ENCODE data around the gene CCNB2. TPM values are rescaled to one million over a fixed set of nuclear protein-coding genes. Genes with fewer than 3 reads are reported as not detected.
"Not testable (repeated sequence)": the region's sequence is repeated elsewhere in the genome, so short reads cannot be mapped to it uniquely, and the experiment has no call there.

Gene CCNB2
- polyA plus RNA-seq, 6 donors from 2014 or later: 0.13 to 0.60 (median 0.30) TPM; not detected in 2

GRCh38 chr15:59160880-59161593, 56.1 kb downstream of the CCNB2 start:
- no peak overlapping the region for H3K4me3 Mint-ChIP-seq
- no peaks in the 10 kb centered on the region for H3K9me3 Mint-ChIP-seq
- DNase-seq (no peak), ATAC-seq (ENCODE audit: low read depth in 2 of 2) (peak in 1 of 2 donors; percentile 40)
- H3K27ac Mint-ChIP-seq: peak overlapping the region in 2 of 6 donors; percentile 50 to 56
- peaks cover 15 to 20% of the 10 kb centered on the region in 2 donors for H3K36me3 Mint-ChIP-seq
- H3K27me3 Mint-ChIP-seq: no peaks in the 10 kb centered on the region
- H3K4me1 Mint-ChIP-seq: peaks cover 0 to 2% (median 0%) of the 10 kb centered on the region in 3 donors

- not testable (repeated sequence) for H3K4me1 Mint-ChIP-seq; H3K27me3 Mint-ChIP-seq; H3K9me3 Mint-ChIP-seq; DNase-seq; H3K27ac Mint-ChIP-seq; H3K4me3 Mint-ChIP-seq; ATAC-seq (ENCODE audit: low read depth in 2 of 2)
- H3K36me3 Mint-ChIP-seq: peaks cover 19% of the 10 kb centered on the region in 2 donors
These were observed 57.1 kb downstream of the CCNB2 start for GRCh38 chr15:59162080-59162479.

GRCh38 chr15:59165726-59166125, 60.8 kb downstream of the CCNB2 start:
- ATAC-seq (ENCODE audit: low read depth in 2 of 2) (no peak), DNase-seq (no peak)
- Mint-ChIP-seq H3K36me3 (peaks cover 13% of the 10 kb centered on the region in 2 donors), H3K4me3 (no peak overlapping the region), H3K27me3 (no peaks in the 10 kb centered on the region), H3K27ac (peak overlapping the region in 1 of 6 donors; percentile 23), H3K9me3 (no peaks in the 10 kb centered on the region), H3K4me1 (peaks cover 0 to 2% (median 2%) of the 10 kb centered on the region in 3 donors)

DNA sequence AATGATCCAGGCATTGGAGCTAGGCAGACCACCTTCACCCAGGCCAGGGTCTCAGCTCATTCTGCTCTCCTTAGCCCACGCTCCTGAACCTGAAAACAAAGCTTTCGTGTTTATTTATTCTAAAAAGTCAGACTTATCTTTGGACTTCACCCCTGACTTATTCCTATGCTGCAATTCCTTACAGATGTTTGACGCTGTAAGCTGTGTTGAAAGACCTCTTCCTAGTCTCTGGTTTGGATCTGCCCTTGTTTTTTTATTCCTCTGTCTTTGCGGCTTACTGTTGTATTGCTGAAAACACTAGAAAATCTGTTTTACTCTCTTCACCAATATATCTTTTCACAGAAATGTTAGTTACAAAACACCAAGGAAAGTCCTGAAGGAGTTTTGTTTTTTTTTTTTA, 61.2 kb downstream of the CCNB2 start:
- peaks cover 0 to 2% (median 2%) of the 10 kb centered on the region in 3 donors for H3K4me1 Mint-ChIP-seq
- no peaks in the 10 kb centered on the region for H3K9me3 Mint-ChIP-seq
- H3K4me3 Mint-ChIP-seq: no peak overlapping the region
- peaks cover 13% of the 10 kb centered on the region in 2 donors for H3K36me3 Mint-ChIP-seq
- no peak for ATAC-seq (ENCODE audit: low read depth in 2 of 2)
- no peak for DNase-seq
- H3K27me3 Mint-ChIP-seq: no peaks in the 10 kb centered on the region
- peak overlapping the region in 2 of 6 donors; percentile 23 to 95 for H3K27ac Mint-ChIP-seq

DNA sequence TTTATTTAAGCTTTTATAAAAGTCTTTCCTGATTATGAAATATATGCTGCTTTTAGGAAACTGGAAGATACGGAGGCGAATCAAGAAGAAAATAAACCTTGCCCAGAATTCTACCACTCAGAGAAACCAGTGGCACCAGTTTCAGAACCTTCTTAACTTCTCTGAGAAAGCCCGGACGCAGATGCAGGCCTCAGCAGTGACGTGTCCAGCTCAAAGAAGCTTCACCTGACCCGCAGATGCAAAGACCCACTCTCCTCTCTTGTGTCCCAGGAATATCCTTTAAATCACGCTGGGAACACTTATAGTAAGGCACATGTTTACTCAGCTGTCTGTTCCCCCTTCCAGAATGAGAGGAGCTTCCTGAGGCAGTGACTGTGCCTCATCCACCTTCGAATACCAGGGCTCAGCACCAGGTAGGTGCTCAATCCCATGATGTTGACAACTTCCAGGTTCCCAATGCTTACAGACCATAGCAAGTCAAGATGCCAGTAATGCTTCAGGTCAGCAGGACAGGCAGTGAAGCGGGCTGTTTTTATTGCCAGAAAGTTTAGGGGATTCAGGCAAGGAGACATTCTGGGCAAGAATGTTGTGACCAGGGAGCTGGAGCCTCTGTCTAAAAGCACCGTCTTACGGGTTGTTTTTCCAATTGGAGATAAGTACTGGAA, 61.8 kb downstream of the CCNB2 start:
- Mint-ChIP-seq H3K36me3 (peaks cover 13% of the 10 kb centered on the region in 2 donors), H3K27me3 (no peaks in the 10 kb centered on the region), H3K27ac (peak overlapping the region in 2 of 6 donors; percentile 17 to 23), H3K4me1 (peaks cover 0 to 2% (median 2%) of the 10 kb centered on the region in 3 donors), H3K4me3 (no peak overlapping the region), H3K9me3 (no peaks in the 10 kb centered on the region)
- DNase-seq (no peak), ATAC-seq (ENCODE audit: low read depth in 2 of 2) (no peak)

GRCh38 chr15:59168536-59168935, 63.6 kb downstream of the CCNB2 start:
- H3K36me3 Mint-ChIP-seq: peaks cover 10 to 15% of the 10 kb centered on the region in 2 donors
- H3K9me3 Mint-ChIP-seq: peaks cover 0 to 2% (median under 1%) of the 10 kb centered on the region in 7 donors
- no peak overlapping the region for H3K4me3 Mint-ChIP-seq
- H3K4me1 Mint-ChIP-seq: peaks cover 0 to 2% (median 2%) of the 10 kb centered on the region in 3 donors
- ATAC-seq (ENCODE audit: low read depth in 2 of 2): no peak
- no peaks in the 10 kb centered on the region for H3K27me3 Mint-ChIP-seq
- no peak overlapping the region for H3K27ac Mint-ChIP-seq
- no peak for DNase-seq

- H3K27me3 Mint-ChIP-seq: no peaks in the 10 kb centered on the region
- no peak overlapping the region for H3K4me3 Mint-ChIP-seq
- ATAC-seq (ENCODE audit: low read depth in 2 of 2) (no peak), DNase-seq (no peak)
- H3K9me3 Mint-ChIP-seq: peaks cover 0 to 8% (median 3%) of the 10 kb centered on the region in 7 donors
- H3K36me3 Mint-ChIP-seq: peaks cover 17 to 22% of the 10 kb centered on the region in 2 donors
- H3K27ac Mint-ChIP-seq: peak overlapping the region in 1 of 6 donors; percentile 74
- H3K4me1 Mint-ChIP-seq: peaks cover 0 to 2% (median 2%) of the 10 kb centered on the region in 3 donors
These were observed 64.3 kb downstream of the CCNB2 start for GRCh38 chr15:59169251-59169708.

DNA sequence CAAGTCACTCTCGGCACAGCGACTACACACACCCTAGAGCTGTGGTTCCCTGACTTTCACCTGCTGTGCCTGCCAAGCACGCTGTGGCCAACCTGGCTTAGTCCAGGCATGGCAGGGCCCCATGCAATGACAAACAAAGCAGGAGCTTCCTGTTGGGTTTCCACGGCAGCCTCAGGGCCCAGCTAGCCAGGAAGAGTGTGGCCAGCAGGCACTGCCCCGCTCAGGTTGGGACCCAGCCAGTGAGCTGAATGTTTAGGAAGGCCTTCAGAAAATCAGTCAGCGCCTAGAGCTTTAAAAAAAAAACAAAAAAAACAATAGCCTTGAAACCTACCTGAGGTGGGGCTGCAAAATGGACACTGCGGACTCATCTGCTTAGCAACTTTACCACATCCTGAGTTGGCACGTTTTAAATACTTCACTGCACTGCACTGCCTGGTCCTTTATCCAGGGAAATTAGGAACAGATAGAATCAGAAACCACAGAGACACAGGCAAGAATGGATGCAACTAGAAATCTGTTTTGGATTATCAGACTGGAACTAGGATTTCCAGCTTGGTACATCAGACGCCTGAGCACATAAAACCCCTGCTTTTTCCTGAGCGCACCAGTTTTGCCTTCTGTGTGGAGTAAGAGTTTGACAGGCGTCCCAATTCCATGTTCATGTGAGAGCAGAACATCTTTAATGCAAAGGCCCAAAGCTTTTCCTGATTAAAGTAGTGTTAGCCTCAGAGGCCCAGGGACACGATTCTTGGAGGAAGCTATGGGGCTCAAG, 65.5 kb downstream of the CCNB2 start:
- Mint-ChIP-seq H3K9me3 (peaks cover 0 to 8% (median 3%) of the 10 kb centered on the region in 7 donors), H3K36me3 (peaks cover 11 to 28% of the 10 kb centered on the region in 2 donors), H3K27ac (peak overlapping the region in 2 of 6 donors; percentile 11 to 38), H3K4me3 (no peak overlapping the region), H3K4me1 (peaks cover 0 to 2% (median 0%) of the 10 kb centered on the region in 3 donors), H3K27me3 (no peaks in the 10 kb centered on the region)
- DNase-seq (no peak), ATAC-seq (ENCODE audit: low read depth in 2 of 2) (no peak)

DNA sequence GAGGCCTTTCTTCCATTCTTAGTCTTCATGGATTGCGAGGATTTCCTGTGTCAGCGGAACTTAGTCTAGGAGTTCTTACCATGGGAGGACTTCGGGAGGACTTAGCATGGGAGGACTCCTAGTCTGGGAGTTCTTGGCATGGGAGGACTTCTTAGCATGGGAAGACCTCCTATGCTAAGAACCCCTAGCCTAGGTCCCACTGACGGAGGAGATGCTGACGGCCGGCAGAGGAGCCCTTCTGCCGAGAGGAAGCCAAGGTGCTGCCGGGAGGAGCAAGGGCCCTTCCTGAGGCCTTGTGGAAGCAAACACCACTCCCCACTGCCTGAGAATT, 66.1 kb downstream of the CCNB2 start:
- H3K27me3 Mint-ChIP-seq: no peaks in the 10 kb centered on the region
- DNase-seq: no peak
- peaks cover 0 to 8% (median 3%) of the 10 kb centered on the region in 7 donors for H3K9me3 Mint-ChIP-seq
- ATAC-seq (ENCODE audit: low read depth in 2 of 2): no peak
- no peak overlapping the region for H3K4me3 Mint-ChIP-seq
- H3K36me3 Mint-ChIP-seq: peaks cover 11 to 26% of the 10 kb centered on the region in 2 donors
- H3K4me1 Mint-ChIP-seq: peaks cover 0 to 2% (median 0%) of the 10 kb centered on the region in 3 donors
- no peak overlapping the region for H3K27ac Mint-ChIP-seq

GRCh38 chr15:59172289-59172901, 67.4 kb downstream of the CCNB2 start:
- H3K27ac Mint-ChIP-seq: no peak overlapping the region
- H3K9me3 Mint-ChIP-seq: peaks cover 0 to 8% (median 3%) of the 10 kb centered on the region in 7 donors
- peak overlapping the region in 1 of 8 donors; percentile 10 for H3K4me3 Mint-ChIP-seq
- peaks cover 0 to 3% (median under 1%) of the 10 kb centered on the region in 3 donors for H3K4me1 Mint-ChIP-seq
- peaks cover 11 to 28% of the 10 kb centered on the region in 2 donors for H3K36me3 Mint-ChIP-seq
- H3K27me3 Mint-ChIP-seq: no peaks in the 10 kb centered on the region
- DNase-seq (no peak), ATAC-seq (ENCODE audit: low read depth in 2 of 2) (no peak)

GRCh38 chr15:59173194-59173593, 68.2 kb downstream of the CCNB2 start:
- Mint-ChIP-seq H3K36me3 (peaks cover 19 to 35% of the 10 kb centered on the region in 2 donors), H3K27ac (no peak overlapping the region)

DNA sequence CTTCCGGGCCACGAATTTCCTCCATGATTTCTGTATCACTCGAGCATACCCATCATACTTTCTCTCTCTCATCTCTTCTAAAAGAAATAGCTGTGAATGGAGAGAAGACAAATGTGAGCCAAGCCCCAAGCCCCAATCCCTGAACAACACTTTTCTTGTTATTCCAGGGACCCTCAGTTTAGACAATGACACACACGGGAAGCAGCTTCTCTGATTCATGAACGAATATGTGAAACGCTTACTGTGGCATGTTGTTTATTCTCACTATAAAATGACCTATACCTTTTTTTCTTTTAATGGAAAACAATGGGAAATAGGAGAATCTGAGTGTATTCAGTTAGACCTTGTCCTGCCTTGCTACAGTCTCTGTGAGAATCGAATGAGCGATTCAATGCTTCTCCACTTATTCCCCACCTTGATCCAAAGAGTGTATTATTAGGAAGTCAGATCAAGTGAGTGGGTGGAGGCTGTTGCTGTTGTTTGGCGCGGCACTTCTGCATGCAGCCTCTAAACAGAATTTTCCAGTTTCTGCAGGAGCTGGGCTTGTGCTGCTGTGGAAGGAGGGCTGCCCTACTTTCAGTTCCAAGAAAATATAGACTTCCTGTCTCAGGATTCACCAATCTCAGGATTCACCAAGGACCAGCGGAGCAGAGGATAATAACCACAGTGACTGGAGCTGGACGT, 69.3 kb downstream of the CCNB2 start:
- Mint-ChIP-seq H3K36me3 (peaks cover 28 to 43% of the 10 kb centered on the region in 2 donors), H3K4me3 (no peak overlapping the region), H3K4me1 (peaks cover 0 to 5% (median 5%) of the 10 kb centered on the region in 3 donors)

More at GRCh38 chr15:59173194-59173593, 68.2 kb downstream of the CCNB2 start:
- ATAC-seq (ENCODE audit: low read depth in 2 of 2) (no peak), DNase-seq (no peak)
- Mint-ChIP-seq H3K4me3 (no peak overlapping the region), H3K9me3 (peaks cover 0 to 8% (median 3%) of the 10 kb centered on the region in 7 donors), H3K27me3 (no peaks in the 10 kb centered on the region), H3K4me1 (peaks cover 0 to 5% (median 5%) of the 10 kb centered on the region in 3 donors)

More for the DNA sequence above, 69.3 kb downstream of the CCNB2 start:
- ATAC-seq (ENCODE audit: low read depth in 2 of 2) (no peak), DNase-seq (no peak)
- Mint-ChIP-seq H3K27ac (peak overlapping the region in 1 of 6 donors; percentile 43), H3K9me3 (peaks cover 0 to 8% (median 3%) of the 10 kb centered on the region in 7 donors), H3K27me3 (no peaks in the 10 kb centered on the region)

All from naive B cell (primary cell).